HEK293 (cell line): Measurements from ENCODE around the gene ACADVL.

ENCODE experiments used
- INSM2 ChIP-seq: fragments of 450-650 bp; formaldehyde crosslinking; IDR thresholded peaks from 2 replicates; pipeline ENCODE4 v1.5.1; 2016; ENCODE audit warnings: missing biosample characterization, missing genetic modification characterization
- KLF16 ChIP-seq: fragments of 450-650 bp; formaldehyde crosslinking; IDR thresholded peaks from 2 replicates; pipeline ENCODE4 v1.5.1; 2017; ENCODE audit warnings: missing biosample characterization, missing genetic modification characterization
- SETDB1 ChIP-seq: IDR thresholded peaks from one replicate; pipeline ENCODE4 v1.6.1; 2017; ENCODE audit warnings: mild to moderate bottlenecking, low read length, moderate library complexity, mixed read lengths; ENCODE audit not compliant: insufficient read length
- SP3 ChIP-seq: fragments of 450-650 bp; formaldehyde crosslinking; IDR thresholded peaks from 2 replicates; pipeline ENCODE4 v1.5.1; 2016; ENCODE audit warnings: missing biosample characterization, missing genetic modification characterization
- TRIM28 ChIP-seq: IDR thresholded peaks from 2 replicates; pipeline ENCODE4 v1.6.1; 2011; ENCODE audit warnings: low read length, control low read depth, borderline replicate concordance
- ZBTB11 ChIP-seq: fragments of 450-650 bp; formaldehyde crosslinking; conservative IDR thresholded peaks from 2 replicates; pipeline ENCODE4 v1.5.1; 2016; ENCODE audit warnings: low read depth, missing biosample characterization, missing genetic modification characterization
- ZBTB20 ChIP-seq: fragments of 450-650 bp; formaldehyde crosslinking; IDR thresholded peaks from 2 replicates; pipeline ENCODE4 v1.5.1; 2016; ENCODE audit warnings: missing biosample characterization, missing genetic modification characterization
- ZBTB49 ChIP-seq: fragments of 450-650 bp; formaldehyde crosslinking; IDR thresholded peaks from 2 replicates; pipeline ENCODE4 v1.5.1; 2016; ENCODE audit warnings: missing biosample characterization, missing genetic modification characterization, low read depth
- ZFP3 ChIP-seq: fragments of 450-650 bp; formaldehyde crosslinking; IDR thresholded peaks from 2 replicates; pipeline ENCODE4 v1.5.1; 2016; ENCODE audit warnings: low read depth, missing biosample characterization, missing genetic modification characterization
- ZFP41 ChIP-seq: fragments of 450-650 bp; formaldehyde crosslinking; IDR thresholded peaks from 2 replicates; pipeline ENCODE4 v1.5.1; 2016; ENCODE audit warnings: missing biosample characterization, missing genetic modification characterization, borderline replicate concordance
- ZNF112 ChIP-seq: fragments of 450-650 bp; formaldehyde crosslinking; IDR thresholded peaks from 2 replicates; pipeline ENCODE4 v1.5.0; 2017; ENCODE audit warnings: missing biosample characterization, missing genetic modification characterization
- ZNF169 ChIP-seq: fragments of 450-650 bp; formaldehyde crosslinking; IDR thresholded peaks from 2 replicates; pipeline ENCODE4 v1.5.1; 2016; ENCODE audit warnings: missing biosample characterization, missing genetic modification characterization
- ZNF184 ChIP-seq: fragments of 450-650 bp; IDR thresholded peaks from 2 replicates; pipeline ENCODE4 v1.5.1; 2018; ENCODE audit warnings: missing biosample characterization, mild to moderate bottlenecking, missing genetic modification characterization
- ZNF239 ChIP-seq: fragments of 450-650 bp; formaldehyde crosslinking; IDR thresholded peaks from 2 replicates; pipeline ENCODE4 v1.5.1; 2016; ENCODE audit warnings: missing biosample characterization, missing genetic modification characterization
- ZNF26 ChIP-seq: fragments of 450-650 bp; formaldehyde crosslinking; IDR thresholded peaks from 2 replicates; pipeline ENCODE4 v1.5.1; 2016; ENCODE audit warnings: missing biosample characterization, missing genetic modification characterization
- ZNF266 ChIP-seq: fragments of 450-650 bp; formaldehyde crosslinking; IDR thresholded peaks from 2 replicates; pipeline ENCODE4 v1.5.1; 2016; ENCODE audit warnings: missing biosample characterization, missing genetic modification characterization, low read depth
- ZNF311 ChIP-seq: fragments of 450-650 bp; formaldehyde crosslinking; IDR thresholded peaks from 2 replicates; pipeline ENCODE4 v1.5.1; 2017; ENCODE audit warnings: missing biosample characterization, missing genetic modification characterization, borderline replicate concordance
- ZNF350 ChIP-seq: fragments of 450-650 bp; formaldehyde crosslinking; IDR thresholded peaks from 2 replicates; pipeline ENCODE4 v1.5.0; 2017; ENCODE audit warnings: missing biosample characterization, mild to moderate bottlenecking, missing genetic modification characterization
- ZNF37A ChIP-seq: fragments of 450-650 bp; IDR thresholded peaks from 2 replicates; pipeline ENCODE4 v1.5.1; 2018; ENCODE audit warnings: missing biosample characterization, missing genetic modification characterization
- ZNF449 ChIP-seq: fragments of 450-650 bp; formaldehyde crosslinking; IDR thresholded peaks from 2 replicates; pipeline ENCODE4 v1.5.1; 2017; ENCODE audit warnings: missing biosample characterization, mild to moderate bottlenecking, missing genetic modification characterization, moderate library complexity
- ZNF48 ChIP-seq: fragments of 450-650 bp; formaldehyde crosslinking; IDR thresholded peaks from 2 replicates; pipeline ENCODE4 v1.5.1; 2016; ENCODE audit warnings: missing biosample characterization, missing genetic modification characterization
- ZNF548 ChIP-seq: fragments of 450-650 bp; formaldehyde crosslinking; IDR thresholded peaks from 2 replicates; pipeline ENCODE4 v1.5.1; 2016; ENCODE audit warnings: missing biosample characterization, missing genetic modification characterization
- ZNF558 ChIP-seq: fragments of 450-650 bp; formaldehyde crosslinking; IDR thresholded peaks from 2 replicates; pipeline ENCODE4 v1.5.1; 2016; ENCODE audit warnings: missing biosample characterization, missing genetic modification characterization
- ZNF596 ChIP-seq: fragments of 450-650 bp; IDR thresholded peaks from 2 replicates; pipeline ENCODE4 v1.5.0; 2018; ENCODE audit warnings: missing biosample characterization, mild to moderate bottlenecking, missing genetic modification characterization, moderate library complexity
- ZNF610 ChIP-seq: fragments of 450-650 bp; formaldehyde crosslinking; IDR thresholded peaks from 2 replicates; pipeline ENCODE4 v1.5.1; 2016; ENCODE audit warnings: missing biosample characterization, missing genetic modification characterization, borderline replicate concordance
- ZNF692 ChIP-seq: fragments of 450-650 bp; formaldehyde crosslinking; IDR thresholded peaks from 2 replicates; pipeline ENCODE4 v1.5.1; 2016; ENCODE audit warnings: missing biosample characterization, missing genetic modification characterization
- ZNF707 ChIP-seq: fragments of 450-650 bp; formaldehyde crosslinking; IDR thresholded peaks from 2 replicates; pipeline ENCODE4 v1.5.1; 2016; ENCODE audit warnings: missing biosample characterization, missing genetic modification characterization

The ACADVL gene

GRCh38 chr17:7204828-7205461 lies 14.8 kb upstream of the ACADVL start (continued):
- TF ChIP-seq ZBTB49 (tag by site-specific recombination): no peak
- TF ChIP-seq TRIM28: no peak
- TF ChIP-seq ZNF350 (tag by site-specific recombination): no peak
- TF ChIP-seq ZNF112 (tag by site-specific recombination): no peak
- no peak for TF ChIP-seq ZBTB20 (tag by site-specific recombination)
- no peak for TF ChIP-seq ZNF266 (tag by site-specific recombination)
- no peak for TF ChIP-seq ZNF692 (tag by site-specific recombination)
- no peak for TF ChIP-seq ZNF548
- TF ChIP-seq ZFP41: no peak
- TF ChIP-seq ZNF184 (tag by site-specific recombination): no peak
- TF ChIP-seq ZNF26: no peak
- TF ChIP-seq ZNF48 (tag by site-specific recombination): no peak
- peak; percentile 89 for TF ChIP-seq KLF16 (tag by site-specific recombination)
- TF ChIP-seq INSM2: no peak
- TF ChIP-seq ZFP3: no peak
- no peak for TF ChIP-seq ZNF707 (tag by site-specific recombination)
- no peak for TF ChIP-seq ZNF558
- no peak for TF ChIP-seq ZBTB11 (tag by site-specific recombination)
- TF ChIP-seq SP3 (tag by site-specific recombination): peak; percentile 89
- no peak for TF ChIP-seq ZNF37A
- TF ChIP-seq ZNF596 (tag by site-specific recombination): no peak
- no peak for TF ChIP-seq SETDB1
- TF ChIP-seq ZNF169 (tag by site-specific recombination): no peak
- TF ChIP-seq ZNF311 (tag by site-specific recombination): no peak
- TF ChIP-seq ZNF449 (tag by site-specific recombination): no peak
- no peak for TF ChIP-seq ZNF610 (tag by site-specific recombination)
- TF ChIP-seq ZNF239: no peak
